MCF 10A (cell line): ENCODE results near the gene GPR108. TPM values are rescaled to one million over a fixed set of nuclear protein-coding genes. Genes with fewer than 3 reads are reported as not detected.
"Not testable (repeated sequence)": the region's sequence is repeated elsewhere in the genome, so short reads cannot be mapped to it uniquely, and the experiment has no call there.

Experiments used
- BruUV-seq: library from RNA; stranded (reverse); fragments of 400-500 nt; replicated peaks from 2 replicates; lab custom pipeline; 2021; lab: Mats Ljungman, UMichigan
- CTCF ChIA-PET: fragments of 300-600 bp; sonication (Branson Sonifier 250); formaldehyde crosslinking; extraction: SDS; loops from one replicate; lab custom pipeline; 2021; ENCODE audit warnings: antibody characterized with exemption, inconsistent platforms; lab: Yijun Ruan, JAX
- POLR2A ChIA-PET: fragments of 300-600, 350-650 bp; sonication (Branson Sonifier 250); formaldehyde crosslinking; extraction: SDS; loops from one replicate; lab custom pipeline; 2020; ENCODE audit warnings: antibody characterized with exemption, inconsistent platforms; lab: Yijun Ruan, JAX
- DNase-seq: peaks from one replicate; pipeline ENCODE4 v3.0.0-alpha.2; 2018; ENCODE audit not compliant: unreplicated experiment
- H3K27ac Mint-ChIP-seq: one replicate; pipeline ENCODE4 v1.8.0; 2022; ENCODE audit warnings: mild to moderate bottlenecking, low read depth, mixed read lengths; ENCODE audit not compliant: unreplicated experiment
- H3K27me3 Mint-ChIP-seq: one replicate; pipeline ENCODE4 v1.8.0; 2022; ENCODE audit warnings: mixed read lengths; ENCODE audit not compliant: insufficient read depth, unreplicated experiment
- H3K36me3 Mint-ChIP-seq: one replicate; pipeline ENCODE4 v1.8.0; 2022; ENCODE audit warnings: mild to moderate bottlenecking, moderate library complexity, mixed read lengths; ENCODE audit not compliant: insufficient read depth, unreplicated experiment
- H3K4me1 Mint-ChIP-seq: one replicate; pipeline ENCODE4 v1.8.0; 2022; ENCODE audit warnings: mixed read lengths; ENCODE audit not compliant: insufficient read depth, unreplicated experiment
- H3K4me3 Mint-ChIP-seq: one replicate; pipeline ENCODE4 v1.8.0; 2022; ENCODE audit warnings: mild to moderate bottlenecking, moderate library complexity, mixed read lengths; ENCODE audit not compliant: unreplicated experiment
- H3K9me3 Mint-ChIP-seq: one replicate; pipeline ENCODE4 v1.8.0; 2022; ENCODE audit warnings: mixed read lengths; ENCODE audit not compliant: unreplicated experiment
- intact Hi-C: fragments of 100-400 bp; cut with micrococcal nuclease; formaldehyde crosslinking; loops from 2 replicates; pipeline ENCODE4 v1.14.1; 2022
- total RNA-seq: library from RNA; stranded (reverse); gene quantifications from 2 replicates; pipeline ENCODE4 v1.2.3, GENCODE V29; 2022
- TF ChIP-seq, protein P1 (sequence below): fragments of 200-600 bp; IDR thresholded peaks from one replicate; pipeline ENCODE4 v1.8.0; 2022; ENCODE audit warnings: antibody characterized with exemption, mild to moderate bottlenecking; ENCODE audit not compliant: unreplicated experiment

GPR108 gene
- total RNA-seq, 1 experiment from 2014 or later, result 115 TPM

DNA sequence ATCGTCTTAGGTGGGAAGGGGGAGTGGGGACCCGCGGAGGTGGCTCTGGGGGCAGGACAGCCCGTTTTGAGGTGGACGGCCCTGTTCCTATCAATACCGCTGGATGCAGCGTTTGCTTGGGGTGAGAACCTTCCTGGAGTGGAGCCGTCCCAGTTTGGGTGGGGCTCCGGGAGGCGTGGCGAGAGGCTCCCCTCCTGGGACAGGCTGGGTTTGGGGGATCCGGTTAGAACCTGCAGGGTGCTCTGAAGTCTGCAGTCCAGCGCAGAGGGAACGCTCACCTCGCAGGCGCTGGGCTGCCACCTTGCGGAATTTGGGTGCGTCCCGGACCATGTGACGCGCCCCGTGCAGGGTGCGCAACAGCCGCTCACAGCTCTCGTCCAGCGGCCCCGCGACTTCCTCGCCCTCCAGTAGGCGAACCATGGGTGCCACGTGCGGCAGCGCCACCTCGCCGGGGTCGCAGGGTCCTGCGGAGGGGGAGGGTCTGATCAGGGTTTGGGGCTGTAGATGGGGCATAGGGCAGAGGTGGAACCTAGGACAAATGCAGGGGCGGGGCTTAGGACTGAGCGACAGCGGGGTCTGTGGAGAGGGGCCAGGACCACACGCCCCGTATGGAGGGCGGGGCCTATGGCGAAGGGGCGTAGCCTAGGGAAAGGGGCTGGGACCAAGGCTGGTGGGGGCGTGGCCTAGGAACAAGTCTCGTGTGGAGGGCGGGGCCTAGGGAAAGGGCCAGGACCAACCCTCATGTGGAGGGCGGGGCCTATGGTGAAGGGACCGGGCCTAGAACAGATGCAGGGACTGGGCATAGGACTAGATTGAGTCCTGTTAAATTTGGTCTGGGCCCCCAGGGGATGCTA, 16.0 kb upstream of the GPR108 start:
- Mint-ChIP-seq H3K4me1 (no peaks in the 10 kb centered on the region), H3K4me3 (no peak overlapping the region), H3K27me3 (no peaks in the 10 kb centered on the region), H3K27ac (no peak overlapping the region), H3K36me3 (peaks cover 79% of the 10 kb centered on the region), H3K9me3 (no peaks in the 10 kb centered on the region)
- intact Hi-C loops, result no loop called here
- BruUV-seq, result no TSS peak
- ChIA-PET CTCF (no interaction called here), POLR2A (interaction anchor here (0.8 kb wide), 1 partner anchor 106 kb away, joined by 3 read pairs; no protein-coding TSS in a partner anchor)
- peak; percentile 55 for DNase-seq
- TF ChIP-seq, protein P1, sequence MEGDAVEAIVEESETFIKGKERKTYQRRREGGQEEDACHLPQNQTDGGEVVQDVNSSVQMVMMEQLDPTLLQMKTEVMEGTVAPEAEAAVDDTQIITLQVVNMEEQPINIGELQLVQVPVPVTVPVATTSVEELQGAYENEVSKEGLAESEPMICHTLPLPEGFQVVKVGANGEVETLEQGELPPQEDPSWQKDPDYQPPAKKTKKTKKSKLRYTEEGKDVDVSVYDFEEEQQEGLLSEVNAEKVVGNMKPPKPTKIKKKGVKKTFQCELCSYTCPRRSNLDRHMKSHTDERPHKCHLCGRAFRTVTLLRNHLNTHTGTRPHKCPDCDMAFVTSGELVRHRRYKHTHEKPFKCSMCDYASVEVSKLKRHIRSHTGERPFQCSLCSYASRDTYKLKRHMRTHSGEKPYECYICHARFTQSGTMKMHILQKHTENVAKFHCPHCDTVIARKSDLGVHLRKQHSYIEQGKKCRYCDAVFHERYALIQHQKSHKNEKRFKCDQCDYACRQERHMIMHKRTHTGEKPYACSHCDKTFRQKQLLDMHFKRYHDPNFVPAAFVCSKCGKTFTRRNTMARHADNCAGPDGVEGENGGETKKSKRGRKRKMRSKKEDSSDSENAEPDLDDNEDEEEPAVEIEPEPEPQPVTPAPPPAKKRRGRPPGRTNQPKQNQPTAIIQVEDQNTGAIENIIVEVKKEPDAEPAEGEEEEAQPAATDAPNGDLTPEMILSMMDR, result no peak

GRCh38 chr19:6752256-6753177, 15.1 kb upstream of the GPR108 start:
- TF ChIP-seq, protein P1, result no peak
- ChIA-PET CTCF (no interaction called here), POLR2A (interaction anchor here (0.8 kb wide), 1 partner anchor 107 kb away, joined by 3 read pairs; no protein-coding TSS in a partner anchor)
- H3K27ac Mint-ChIP-seq, result no peak overlapping the region
- no peaks in the 10 kb centered on the region for H3K27me3 Mint-ChIP-seq
- intact Hi-C loops, result no loop called here
- H3K36me3 Mint-ChIP-seq, result peaks cover 79% of the 10 kb centered on the region
- no peaks in the 10 kb centered on the region for H3K4me1 Mint-ChIP-seq
- H3K9me3 Mint-ChIP-seq, result no peaks in the 10 kb centered on the region
- no peak overlapping the region for H3K4me3 Mint-ChIP-seq
- DNase-seq, result no peak
- BruUV-seq, result no TSS peak

- ChIA-PET POLR2A (no interaction called here), CTCF (no interaction called here)
- no peak for DNase-seq
- H3K27me3 Mint-ChIP-seq, result no peaks in the 10 kb centered on the region
- BruUV-seq, result TSS peak; percentile 76
- H3K4me3 Mint-ChIP-seq, result no peak overlapping the region
- no peak overlapping the region for H3K27ac Mint-ChIP-seq
- TF ChIP-seq, protein P1, result no peak
- no peaks in the 10 kb centered on the region for H3K4me1 Mint-ChIP-seq
- no peaks in the 10 kb centered on the region for H3K9me3 Mint-ChIP-seq
- H3K36me3 Mint-ChIP-seq, result peaks cover 92% of the 10 kb centered on the region
- intact Hi-C loops, result no loop called here
Measured at GRCh38 chr19:6751189-6751588, 13.8 kb upstream of the GPR108 start.

DNA sequence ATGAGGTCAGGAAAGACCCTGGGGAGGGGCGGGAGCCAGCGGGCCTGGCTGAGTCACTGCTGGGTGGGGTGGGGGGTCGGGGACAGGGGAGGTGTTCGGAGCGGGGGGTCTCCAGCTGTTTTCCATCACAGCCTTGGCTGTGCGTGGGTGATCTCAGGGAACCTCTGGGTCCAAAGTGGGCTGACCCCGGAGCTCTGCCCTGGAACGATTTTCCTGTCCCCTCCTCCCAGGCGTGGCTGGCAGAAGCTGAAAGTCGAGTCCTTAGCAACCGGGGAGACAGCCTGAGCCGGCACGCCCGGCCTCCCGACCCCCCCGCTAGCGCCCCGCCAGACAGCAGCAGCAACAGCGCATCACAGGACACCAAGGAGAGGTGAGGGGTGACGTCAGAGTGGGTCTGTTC, 12.7 kb upstream of the GPR108 start:
- Mint-ChIP-seq H3K27ac (peak overlapping the region; percentile 71), H3K27me3 (no peaks in the 10 kb centered on the region), H3K4me3 (no peak overlapping the region), H3K36me3 (peaks cover 98% of the 10 kb centered on the region), H3K4me1 (peaks cover 7% of the 10 kb centered on the region), H3K9me3 (no peaks in the 10 kb centered on the region)
- intact Hi-C loops, result no loop called here
- ChIA-PET POLR2A (interaction anchor here (1.4 kb wide), 1 partner anchor 16 kb away, joined by 3 read pairs; no protein-coding TSS in a partner anchor), CTCF (no interaction called here)
- no peak for DNase-seq
- no TSS peak for BruUV-seq
- TF ChIP-seq, protein P1, result no peak

GRCh38 chr19:6748543-6748942, 11.2 kb upstream of the GPR108 start:
- intact Hi-C loops, H3K27ac Mint-ChIP-seq, H3K4me3 Mint-ChIP-seq, H3K9me3 Mint-ChIP-seq, H3K27me3 Mint-ChIP-seq, DNase-seq, BruUV-seq: not testable (repeated sequence)
- Mint-ChIP-seq H3K4me1 (peaks cover 19% of the 10 kb centered on the region), H3K36me3 (peaks cover 98% of the 10 kb centered on the region)
- ChIA-PET CTCF (interaction anchor here (0.6 to 0.9 kb wide), 2 partner anchors 115 to 932 kb away, joined by 3 read pairs; partner anchors contain the start of gene TRAPPC5), POLR2A (interaction anchor here (0.8 to 0.9 kb wide), 4 partner anchors 8 to 115 kb away, joined by 3 to 7 read pairs (median 6); partner anchors contain the start of gene TRIP10)
